C1 segment of cervical spinal cord (tissue), 14 donors: ENCODE measurements around the gene OR2Z1.

Experiments
- DNase-seq, 14 donors: peaks; one replicate each; lab custom pipeline; 2025; lab: John Stamatoyannopoulos, UW

OR2Z1 gene, protein sequence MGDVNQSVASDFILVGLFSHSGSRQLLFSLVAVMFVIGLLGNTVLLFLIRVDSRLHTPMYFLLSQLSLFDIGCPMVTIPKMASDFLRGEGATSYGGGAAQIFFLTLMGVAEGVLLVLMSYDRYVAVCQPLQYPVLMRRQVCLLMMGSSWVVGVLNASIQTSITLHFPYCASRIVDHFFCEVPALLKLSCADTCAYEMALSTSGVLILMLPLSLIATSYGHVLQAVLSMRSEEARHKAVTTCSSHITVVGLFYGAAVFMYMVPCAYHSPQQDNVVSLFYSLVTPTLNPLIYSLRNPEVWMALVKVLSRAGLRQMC

DNA sequence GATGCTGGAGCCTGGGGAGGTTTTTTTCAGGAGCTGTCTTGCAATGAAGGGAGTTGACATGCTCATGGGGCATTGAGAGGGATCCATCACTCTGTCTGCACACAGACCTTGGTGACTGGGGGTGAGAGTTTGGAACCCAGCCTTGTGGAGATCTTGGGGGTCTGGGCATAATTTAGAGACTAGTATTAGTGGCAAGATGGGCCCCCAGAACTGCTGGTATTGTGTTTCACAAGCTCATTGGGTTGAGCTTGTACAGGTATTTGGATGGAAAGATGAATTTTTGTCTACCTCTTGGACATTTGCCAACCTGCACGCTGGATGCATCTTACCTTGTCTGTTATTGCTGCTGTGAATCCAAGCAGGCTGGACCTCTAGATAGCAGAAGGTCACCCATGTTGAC is at the start of gene OR2Z1:
Gene OR2Z1 (plus strand): TSS at position 301 of the 400 bp plus-strand sequence. CDS start 9,395 bp downstream, outside the sequence.
- no peak for DNase-seq

GRCh38 chr19:8673276-8673891 is 48.0 kb upstream of the OR2Z1 start:
- DNase-seq, result no peak

GRCh38 chr19:8675066-8675465 is 46.4 kb upstream of the OR2Z1 start:
- no peak for DNase-seq

- DNase-seq, result no peak
Measured at GRCh38 chr19:8678244-8678807, 43.1 kb upstream of the OR2Z1 start.

- no peak for DNase-seq
Measured at GRCh38 chr19:8680676-8681344, 40.6 kb upstream of the OR2Z1 start.

- DNase-seq, result no peak
Measured at GRCh38 chr19:8681345-8682029, 39.9 kb upstream of the OR2Z1 start.

DNA sequence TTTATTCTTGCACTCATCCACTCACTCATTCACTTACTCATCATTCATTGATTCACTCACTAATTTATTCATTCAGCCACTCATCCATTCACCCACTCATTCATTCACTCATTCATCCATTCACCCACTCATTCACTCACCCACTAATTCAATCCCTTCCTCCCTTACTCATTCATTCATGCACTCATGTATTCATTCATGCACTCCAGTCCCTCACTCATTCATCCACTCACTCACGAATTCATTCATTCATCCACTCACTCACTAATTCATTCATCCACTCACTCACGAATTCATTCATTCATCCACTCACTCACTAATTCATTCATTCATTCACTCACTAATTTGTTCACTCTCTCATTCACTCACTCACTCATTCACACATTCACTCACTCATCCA is 39.0 kb upstream of the OR2Z1 start:
- no peak for DNase-seq

- no peak for DNase-seq
Measured at GRCh38 chr19:8682931-8683330, 38.5 kb upstream of the OR2Z1 start.

- DNase-seq, result no peak
Measured at GRCh38 chr19:8684001-8684902, 37.2 kb upstream of the OR2Z1 start.

DNA sequence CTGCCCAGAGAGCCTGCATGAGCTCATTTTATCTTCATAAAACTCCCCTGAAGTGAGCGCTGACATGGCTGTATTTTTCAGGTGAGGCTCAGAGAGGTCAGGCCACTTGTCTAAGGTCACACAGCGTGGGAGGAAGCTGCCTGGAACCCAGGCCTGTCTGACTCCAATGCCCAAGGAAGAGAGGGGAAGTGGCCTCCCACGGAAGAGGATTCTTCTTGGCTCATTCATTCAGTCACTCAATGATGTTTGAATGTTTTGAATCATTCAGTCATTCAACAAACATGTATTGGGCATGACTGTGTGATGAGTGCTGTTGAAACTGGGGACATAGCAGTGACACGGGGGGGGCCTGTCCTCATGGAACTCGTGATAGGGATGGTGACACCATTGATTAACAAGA is 34.9 kb upstream of the OR2Z1 start:
- DNase-seq, result no peak

DNA sequence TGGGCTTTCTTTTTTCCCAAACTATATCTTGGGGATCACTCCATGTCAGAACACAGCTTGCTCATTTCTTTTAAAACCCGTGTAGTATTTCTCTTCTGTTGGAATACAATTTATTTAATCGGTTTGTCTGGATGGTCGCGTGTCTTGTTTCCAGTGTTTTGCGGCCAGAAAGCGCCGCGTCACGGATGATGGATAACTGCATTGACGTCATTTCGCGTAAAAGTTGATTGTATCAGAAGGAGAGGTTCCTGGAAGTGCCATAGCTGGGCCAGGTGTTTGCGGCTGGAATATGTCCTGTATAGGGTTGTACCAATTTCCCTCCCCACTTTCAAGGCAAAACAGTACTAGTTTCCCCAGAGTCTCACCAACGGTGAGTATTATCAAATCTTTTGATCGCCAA is 32.5 kb upstream of the OR2Z1 start:
- DNase-seq, result no peak

- DNase-seq, result no peak
Measured at GRCh38 chr19:8690753-8691539, 30.5 kb upstream of the OR2Z1 start.

DNA sequence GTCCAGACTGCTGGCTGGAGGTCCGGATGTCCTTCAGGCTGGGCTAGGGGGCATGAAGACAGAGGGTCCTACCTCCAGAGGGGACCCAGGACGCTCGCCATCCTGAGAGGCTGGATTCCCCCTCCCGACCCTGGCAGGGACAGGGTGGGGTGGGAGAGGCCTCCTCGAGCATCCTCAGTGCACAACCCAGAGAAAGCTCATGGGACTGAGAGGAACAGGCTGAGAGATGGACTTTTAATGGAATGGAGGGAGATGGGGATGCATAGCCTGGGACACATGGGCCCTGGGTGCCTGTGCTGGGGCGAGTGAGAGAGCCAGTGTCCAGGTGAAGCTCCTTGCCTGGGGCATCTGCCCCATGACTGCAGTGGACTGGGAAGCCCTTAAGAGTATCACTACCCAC is 25.9 kb upstream of the OR2Z1 start:
- DNase-seq, result no peak

GRCh38 chr19:8695911-8696310 is 25.5 kb upstream of the OR2Z1 start:
- DNase-seq, result no peak

GRCh38 chr19:8696993-8697392 is 24.4 kb upstream of the OR2Z1 start:
- no peak for DNase-seq

- DNase-seq, result no peak
Measured at GRCh38 chr19:8697671-8698432, 23.6 kb upstream of the OR2Z1 start.

- no peak for DNase-seq
Measured at GRCh38 chr19:8698433-8699063, 22.9 kb upstream of the OR2Z1 start, which contains the start of gene ACTL9. TSS of gene ACTL9 (minus strand) at chr19:8698795. CDS start at chr19:8698701, 94 bp downstream.

- no peak for DNase-seq
Measured at GRCh38 chr19:8699908-8700307, 21.5 kb upstream of the OR2Z1 start.

GRCh38 chr19:8700956-8701355 is 20.5 kb upstream of the OR2Z1 start:
- DNase-seq, result no peak
